Transverse colon (tissue), 4 donors: ENCODE measurements around the gene ARMS2. TPM values are rescaled to one million over a fixed set of nuclear protein-coding genes. Genes with fewer than 3 reads are reported as not detected.

Experiments used
- DNase-seq: peaks from one replicate; pipeline ENCODE4 v3.0.0-alpha.2; 2019
- H3K27ac ChIP-seq, 4 donors: fragments of 200-600 bp; sonication (generic); 2 replicates each; pipeline ENCODE4 v1.5.1; 2016 to 2018; ENCODE audit warnings: inconsistent platforms in 4 of 4
- H3K27me3 ChIP-seq: fragments of 200-600 bp; sonication (generic); 2 replicates; pipeline ENCODE4 v1.5.1; 2017; ENCODE audit warnings: inconsistent platforms
- H3K36me3 ChIP-seq, 4 donors: fragments of 200-600 bp; sonication (generic); 2 replicates each; pipeline ENCODE4 v1.5.1; 2017 to 2019; ENCODE audit warnings: inconsistent platforms in 4 of 4
- H3K4me1 ChIP-seq, 4 donors: fragments of 200-600 bp; sonication (generic); 2 replicates each; pipeline ENCODE4 v1.5.1; 2017 to 2020; ENCODE audit warnings: inconsistent platforms in 4 of 4
- H3K4me3 ChIP-seq, 4 donors: fragments of 200-600 bp; sonication (generic); 1 replicate in 1 of 4; 2 replicates in 3 of 4; pipeline versions ENCODE4 v1.5.1 to v1.6.1; 2017 to 2019; ENCODE audit warnings: inconsistent platforms in 4 of 4
- H3K9me3 ChIP-seq, 2 donors: fragments of 200-600 bp; sonication (generic); 2 replicates each; pipeline ENCODE4 v1.5.1; 2017 to 2019; ENCODE audit warnings: inconsistent platforms in 2 of 2
- CTCF ChIP-seq, 5 experiments: fragments of 200-600 bp in 3 of 5; fragments of 450-650 bp in 2 of 5; sonication (generic) in 3 of 5; IDR thresholded peaks; 1 replicate in 2 of 5; 2 replicates in 3 of 5; pipeline ENCODE4 v1.5.1; 2016 to 2017; ENCODE audit warnings: antibody characterized with exemption in 5 of 5, inconsistent platforms in 3 of 5, mild to moderate bottlenecking in 2 of 5, moderate library complexity in 1 of 5
- EP300 ChIP-seq: sonication (generic); formaldehyde crosslinking; IDR thresholded peaks from one replicate; pipeline ENCODE4 v1.6.1; 2017; ENCODE audit warnings: antibody characterized with exemption, low read depth
- POLR2A ChIP-seq: fragments of 450-650 bp; IDR thresholded peaks from one replicate; pipeline ENCODE4 v1.6.1; 2016; ENCODE audit warnings: antibody characterized with exemption, mild to moderate bottlenecking, moderate library complexity
- POLR2AphosphoS5 ChIP-seq, 3 donors: sonication (generic); formaldehyde crosslinking; IDR thresholded peaks; one replicate each; pipeline ENCODE4 v1.6.1; 2016; ENCODE audit warnings: antibody characterized with exemption in 3 of 3
- WGBS, 2 donors: methylation state at CpG; one replicate each; pipeline ENCODE4 v1.1.5; 2018; ENCODE audit warnings: low coverage in 1 of 2; 5-methylcytosine and 5-hydroxymethylcytosine counted together
- in situ Hi-C, 4 donors: fragments of 200-750 bp; cut with MboI; loops; one replicate each; pipeline versions ENCODE4 v1.15.0 to v1.15.1; 2017; ENCODE audit warnings: low sequenced_read_pairs in 3 of 4, low pct_ligation_motif_present in 1 of 4, low pct_unique_long_range_greater_than_20kb in 1 of 4
- intact Hi-C: fragments of 100-400 bp; cut with DNase I; formaldehyde crosslinking; loops from one replicate; pipeline ENCODE4 v1.15.1; 2023; ENCODE audit warnings: low total_unique reads
- total RNA-seq, 4 donors: library from RNA; depleted of rRNA; stranded (reverse); fragments of >200 nt; gene quantifications; one replicate each; pipeline ENCODE4 v1.1.0, GENCODE V29; 2016

The ARMS2 gene
- total RNA-seq, 4 donors from 2014 or later: not detected

GRCh38 chr10:122497241-122497640 lies 42.8 kb downstream of the ARMS2 start:
- in situ Hi-C loops: no loop called here
- Histone ChIP-seq H3K9me3 (no peaks in the 10 kb centered on the region), H3K27ac (no peak overlapping the region), H3K27me3 (no peaks in the 10 kb centered on the region), H3K4me3 (no peak overlapping the region), H3K4me1 (peaks cover 19 to 38% (median 27%) of the 10 kb centered on the region in 4 donors), H3K36me3 (no peaks in the 10 kb centered on the region)
- WGBS, 2 donors: 84% methylated on average over 2 of the region's 2 CpGs; no CpG with 5 or more reads in 1 of the 2 donors
- intact Hi-C loops: no loop called here
- no peak for TF ChIP-seq EP300
- no peak for TF ChIP-seq POLR2AphosphoS5 (IDR thresholded peaks at IDR 0.05)
- no peak for TF ChIP-seq CTCF (IDR thresholded peaks at IDR 0.05)
- no peak for TF ChIP-seq POLR2A
- DNase-seq: no peak

- Histone ChIP-seq H3K36me3 (no peaks in the 10 kb centered on the region), H3K9me3 (no peaks in the 10 kb centered on the region), H3K4me3 (no peak overlapping the region), H3K4me1 (peaks cover 19 to 26% (median 21%) of the 10 kb centered on the region in 4 donors), H3K27ac (peak overlapping the region; percentile 63 to 71 (median 67)), H3K27me3 (no peaks in the 10 kb centered on the region)
- intact Hi-C loops (no loop called here), in situ Hi-C loops (no loop called here)
- DNase-seq: no peak
- TF ChIP-seq CTCF (IDR thresholded peaks at IDR 0.05) (no peak), EP300 (no peak), POLR2A (no peak), POLR2AphosphoS5 (IDR thresholded peaks at IDR 0.05) (no peak)
- WGBS, 2 donors: 69 to 84% methylated on average over 4 to 5 of the region's 5 CpGs
These were observed 44.1 kb downstream of the ARMS2 start for GRCh38 chr10:122498521-122498920.

- 57 to 71% methylated on average over 2 to 8 of the region's 8 CpGs for WGBS, 2 donors
- DNase-seq: no peak
- peak overlapping the region; percentile 63 to 71 (median 67) for H3K27ac ChIP-seq
These were observed 44.6 kb downstream of the ARMS2 start for GRCh38 chr10:122499012-122499411.

GRCh38 chr10:122499491-122499941 lies 45.1 kb downstream of the ARMS2 start:
- Histone ChIP-seq H3K27ac (peak overlapping the region; percentile 63 to 71 (median 67)), H3K27me3 (no peaks in the 10 kb centered on the region), H3K9me3 (no peaks in the 10 kb centered on the region), H3K36me3 (no peaks in the 10 kb centered on the region), H3K4me3 (no peak overlapping the region), H3K4me1 (peaks cover 21 to 27% (median 25%) of the 10 kb centered on the region in 4 donors)
- intact Hi-C loops (no loop called here), in situ Hi-C loops (no loop called here)
- TF ChIP-seq POLR2A: no peak
- no peak for TF ChIP-seq POLR2AphosphoS5 (IDR thresholded peaks at IDR 0.05)
- TF ChIP-seq EP300: no peak
- TF ChIP-seq CTCF (IDR thresholded peaks at IDR 0.05): no peak
- peak; percentile 26 for DNase-seq
- WGBS, 2 donors: 45 to 48% methylated on average over 5 of the region's 5 CpGs

More at GRCh38 chr10:122499012-122499411, 44.6 kb downstream of the ARMS2 start:
- intact Hi-C loops: no loop called here
- H3K4me1 ChIP-seq: peaks cover 16 to 23% (median 20%) of the 10 kb centered on the region in 4 donors
- no peak overlapping the region for H3K4me3 ChIP-seq
- in situ Hi-C loops: no loop called here
- no peaks in the 10 kb centered on the region for H3K9me3 ChIP-seq
- no peaks in the 10 kb centered on the region for H3K36me3 ChIP-seq
- no peaks in the 10 kb centered on the region for H3K27me3 ChIP-seq
- no peak for TF ChIP-seq POLR2A
- no peak for TF ChIP-seq CTCF (IDR thresholded peaks at IDR 0.05)
- no peak for TF ChIP-seq EP300
- TF ChIP-seq POLR2AphosphoS5 (IDR thresholded peaks at IDR 0.05): no peak
